NCI-H82 (cell line): ENCODE data around the gene ERH.
A peak's percentile ranks its signal among the peaks of the same experiment; 100 is the strongest.

Experiments
- DNase-seq: peaks from one replicate; lab custom pipeline; 2025; lab: John Stamatoyannopoulos, UW

ERH gene

GRCh38 chr14:69355607-69356281 lies 42.4 kb downstream of the ERH start:
- no peak for DNase-seq

GRCh38 chr14:69355154-69355597 lies 42.9 kb downstream of the ERH start:
- DNase-seq = no peak

- no peak for DNase-seq
Observed at GRCh38 chr14:69354383-69355153, 43.5 kb downstream of the ERH start.

- DNase-seq = no peak
Observed at GRCh38 chr14:69353168-69353567, 44.9 kb downstream of the ERH start.

DNA sequence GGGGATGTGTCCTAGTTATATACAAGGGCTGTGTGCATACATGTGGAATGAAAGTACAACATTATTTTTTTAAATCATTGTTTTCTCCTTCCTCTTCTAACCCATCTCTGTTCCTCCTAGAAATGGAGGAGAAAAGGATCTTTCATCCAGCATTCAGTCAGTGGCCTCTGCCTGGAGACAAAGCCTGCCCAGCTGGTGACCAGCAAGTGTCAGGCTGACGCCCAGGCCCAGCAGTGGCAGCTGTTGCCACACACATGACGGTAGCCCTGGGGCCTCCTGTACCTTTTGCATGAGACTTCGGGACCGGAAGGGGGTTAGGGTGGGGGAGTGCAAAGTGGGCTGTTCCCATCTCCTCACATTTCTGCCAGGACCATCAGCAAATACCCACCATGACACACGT lies 46.2 kb downstream of the ERH start:
- no peak for DNase-seq

DNA sequence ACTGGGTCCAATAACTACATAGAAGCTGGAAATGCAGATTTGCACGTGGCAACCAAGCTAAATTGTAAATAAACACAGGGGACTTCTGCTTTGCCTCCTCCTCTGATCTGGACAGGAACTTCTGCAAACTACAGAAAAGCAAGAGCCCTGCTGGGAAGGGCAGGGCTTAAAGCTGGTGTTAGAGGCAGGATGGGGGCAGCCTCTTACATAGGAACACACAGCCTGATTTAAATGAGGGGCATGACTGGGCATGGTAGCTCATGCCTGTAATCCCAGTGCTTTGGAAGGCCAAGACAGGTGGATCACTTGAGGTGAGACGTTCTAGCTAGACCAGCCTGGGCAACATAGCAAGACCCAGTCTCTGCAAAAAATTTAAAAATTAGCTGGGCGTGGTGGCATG lies 46.7 kb downstream of the ERH start:
- DNase-seq = no peak

DNA sequence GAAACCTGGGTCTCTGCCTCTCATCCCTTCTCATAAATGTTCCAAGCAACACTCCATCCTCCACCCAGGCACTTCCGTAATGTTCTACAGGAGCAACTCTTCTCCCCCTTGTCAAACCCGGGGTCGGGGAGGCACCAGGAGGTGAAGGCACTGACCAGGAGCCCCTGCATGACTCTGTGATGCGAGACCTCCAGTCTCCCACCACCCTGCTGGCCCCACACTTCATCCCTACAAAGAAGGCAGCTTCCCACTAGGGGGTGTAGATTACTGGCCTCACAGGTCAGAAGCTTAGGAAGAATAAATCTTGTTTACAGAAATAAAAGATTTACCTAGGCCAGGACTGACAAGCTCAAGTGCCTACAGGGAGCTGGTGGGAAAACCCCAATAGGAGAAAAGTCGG lies 47.2 kb downstream of the ERH start:
- DNase-seq = peak; percentile 36

GRCh38 chr14:69349091-69349777 lies 48.9 kb downstream of the ERH start:
- DNase-seq = no peak

DNA sequence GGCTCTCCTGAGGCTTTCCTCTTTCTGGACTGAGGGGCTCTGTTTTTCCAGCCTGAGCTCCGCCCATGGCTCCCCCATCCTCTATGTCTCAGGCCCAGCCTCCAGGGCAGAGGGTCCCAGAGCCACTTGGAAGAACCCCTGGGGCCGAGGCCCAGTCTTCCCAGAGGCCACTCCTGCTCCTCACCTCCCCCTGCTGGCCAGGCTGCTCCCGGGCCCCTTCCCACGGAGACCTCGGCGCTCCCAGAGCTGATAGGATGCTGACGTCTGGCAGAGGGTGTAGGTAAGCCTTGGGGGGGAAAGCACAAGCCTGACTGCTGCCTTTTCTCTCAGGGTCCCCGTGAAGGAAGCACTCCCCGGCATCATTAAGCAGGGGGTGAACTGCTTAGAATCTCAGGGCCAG lies 51.4 kb downstream of the ERH start:
- peak; percentile 74 for DNase-seq

GRCh38 chr14:69345402-69345801 lies 52.7 kb downstream of the ERH start:
- peak; percentile 25 for DNase-seq

GRCh38 chr14:69344171-69344570 lies 53.9 kb downstream of the ERH start:
- DNase-seq = no peak

GRCh38 chr14:69342928-69343525 lies 55.1 kb downstream of the ERH start:
- DNase-seq = no peak

- DNase-seq = no peak
Observed at GRCh38 chr14:69339426-69339825, 58.7 kb downstream of the ERH start.

GRCh38 chr14:69337984-69338383 lies 60.1 kb downstream of the ERH start:
- no peak for DNase-seq

- DNase-seq = no peak
Observed at GRCh38 chr14:69335371-69335771, 62.7 kb downstream of the ERH start.

- DNase-seq = no peak
Observed at GRCh38 chr14:69334576-69334975, 63.5 kb downstream of the ERH start.

DNA sequence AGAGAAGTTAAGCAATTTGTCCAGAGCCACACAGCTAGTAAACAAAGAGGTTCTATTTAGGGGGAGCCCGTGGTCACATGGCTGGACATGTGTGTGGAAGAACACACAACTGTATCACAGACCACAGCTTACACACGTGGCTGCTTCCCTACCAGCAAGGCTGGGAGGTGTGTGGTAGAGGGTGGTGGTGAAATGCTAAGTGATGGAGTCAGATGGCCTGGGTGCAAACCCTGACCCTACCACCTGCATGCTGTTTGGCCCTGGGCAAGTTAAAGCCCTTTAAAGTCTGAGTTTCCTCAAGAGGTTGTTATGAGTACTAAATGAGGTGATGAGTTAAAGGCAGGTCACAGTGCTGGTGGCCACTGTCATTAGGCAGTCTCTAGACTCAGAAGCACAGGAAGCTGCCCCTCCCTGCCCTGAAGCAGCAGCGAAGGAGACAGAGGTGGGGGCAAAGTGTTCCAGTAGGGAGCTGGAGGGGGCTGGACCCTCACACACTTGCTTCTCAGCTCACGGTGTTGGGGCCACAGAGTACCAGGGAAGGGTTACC lies 64.2 kb downstream of the ERH start:
- no peak for DNase-seq

DNA sequence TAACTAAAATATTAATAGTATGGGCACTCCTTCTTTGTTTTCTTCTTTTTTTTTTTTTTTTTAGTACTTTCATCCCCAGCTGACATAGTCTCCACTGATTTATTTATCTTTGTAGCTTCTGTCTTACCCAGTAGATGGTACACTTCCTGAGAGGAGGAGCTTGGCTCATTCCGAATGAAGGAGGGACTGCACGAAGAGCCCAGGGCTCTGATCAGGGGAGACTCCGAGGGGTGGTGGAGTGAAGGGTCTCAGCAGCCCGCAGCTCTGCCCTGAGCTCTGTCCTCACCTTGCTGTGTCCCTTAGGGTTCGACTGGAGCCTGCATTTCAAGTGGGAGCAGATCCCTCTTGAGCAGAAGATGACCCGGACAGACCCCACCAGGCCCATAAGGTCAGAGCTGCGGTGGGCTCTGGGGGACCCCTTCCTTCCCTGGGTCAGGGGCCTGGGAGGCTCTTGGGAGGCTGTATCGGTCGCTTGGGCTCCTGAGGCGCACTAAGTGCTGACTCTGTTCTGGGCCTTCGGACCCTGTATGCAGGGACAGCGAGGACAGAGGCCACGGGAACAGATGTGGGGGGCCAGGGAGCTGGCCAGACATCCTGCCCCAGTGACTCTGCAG lies 65.2 kb downstream of the ERH start:
- no peak for DNase-seq

GRCh38 chr14:69331206-69331605 lies 66.9 kb downstream of the ERH start:
- DNase-seq = no peak
